HFF-Myc (cell line): Measurements from ENCODE around the gene ATG10.
"Not testable (repeated sequence)": the region's sequence is repeated elsewhere in the genome, so short reads cannot be mapped to it uniquely, and the experiment has no call there.

Source experiments
- DNase-seq: peaks from one replicate; pipeline ENCODE4 v3.0.0-alpha.2; 2011; ENCODE audit warnings: low read depth; ENCODE audit errors: extremely low read depth
- H3K4me3 ChIP-seq: replicated peaks from 2 replicates; pipeline ENCODE4 v1.5.1; 2011; ENCODE audit warnings: low read depth, mild to moderate bottlenecking, control low read depth, low read length
- CTCF ChIP-seq: IDR thresholded peaks from 2 replicates; pipeline ENCODE4 v1.5.1; 2012; ENCODE audit warnings: mild to moderate bottlenecking, low read depth, low read length, control low read depth; ENCODE audit errors: missing control alignments

ATG10 gene

GRCh38 chr5:82257247-82257646 lies 285.4 kb downstream of the ATG10 start:
- TF ChIP-seq CTCF, result no peak
- H3K4me3 ChIP-seq, result no peak overlapping the region
- no peak for DNase-seq

GRCh38 chr5:82257729-82258128 lies 285.9 kb downstream of the ATG10 start:
- no peak for DNase-seq
- TF ChIP-seq CTCF, result no peak
- H3K4me3 ChIP-seq, result no peak overlapping the region

GRCh38 chr5:82259172-82259800 lies 287.5 kb downstream of the ATG10 start:
- H3K4me3 ChIP-seq, result no peak overlapping the region
- DNase-seq, result no peak
- TF ChIP-seq CTCF, result peak; percentile 41

- no peak overlapping the region for H3K4me3 ChIP-seq
- no peak for TF ChIP-seq CTCF
- DNase-seq, result no peak
Observed at GRCh38 chr5:82265047-82265446, 293.2 kb downstream of the ATG10 start.

- not testable (repeated sequence) for H3K4me3 ChIP-seq, DNase-seq
Observed at GRCh38 chr5:82267297-82267933, 295.6 kb downstream of the ATG10 start.

- DNase-seq, H3K4me3 ChIP-seq: not testable (repeated sequence)
Observed at GRCh38 chr5:82269363-82269762, 297.5 kb downstream of the ATG10 start.

GRCh38 chr5:82272571-82273356 lies 300.9 kb downstream of the ATG10 start:
- not testable (repeated sequence) for DNase-seq, H3K4me3 ChIP-seq

- not testable (repeated sequence) for H3K4me3 ChIP-seq, DNase-seq
Observed at GRCh38 chr5:82273426-82273825, 301.6 kb downstream of the ATG10 start.
